WTC11 (cell line): ENCODE measurements around the gene IFNK.

ENCODE experiments used
- ATF2 ChIP-seq: sonication (generic); formaldehyde crosslinking; IDR thresholded peaks from 2 replicates; pipeline ENCODE4 v1.8.1; 2022; ENCODE audit warnings: low read depth, missing genetic modification reagents, borderline replicate concordance
- CTCF ChIP-seq: fragments of 200-600 bp; IDR thresholded peaks from 2 replicates; pipeline ENCODE4 v1.8.0; 2022; ENCODE audit warnings: antibody characterized with exemption

DNA sequence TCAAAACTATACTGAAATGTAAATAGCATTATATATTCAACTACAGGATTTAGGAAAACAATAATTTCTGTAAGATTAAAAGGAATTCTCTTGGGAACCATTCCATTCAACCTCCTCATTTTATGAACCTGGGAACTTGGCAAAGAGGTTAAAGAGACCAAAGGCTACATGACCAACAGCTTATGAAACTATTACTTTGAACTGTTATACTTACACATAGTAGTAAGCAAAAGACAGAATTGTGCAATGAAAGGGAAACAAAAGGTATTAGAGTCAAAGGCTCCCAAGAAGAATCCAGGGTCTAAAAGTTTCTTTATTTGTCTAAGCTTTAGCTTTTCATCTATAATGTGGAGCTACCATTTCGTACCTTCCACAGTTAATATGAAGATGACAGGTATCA is 42.0 kb downstream of the IFNK start:
- no peak for TF ChIP-seq CTCF
- no peak for TF ChIP-seq ATF2 (CRISPR knock-in tag)
